NCI-H1694 (cell line): ENCODE data around the gene NFKB2.
A peak's percentile ranks its signal among the peaks of the same experiment; 100 is the strongest.

Experiments
- DNase-seq: peaks from one replicate; lab custom pipeline; 2025; lab: John Stamatoyannopoulos, UW

Gene NFKB2

GRCh38 chr10:102394801-102395399, 605 bp upstream of the NFKB2 start:
- DNase-seq = no peak

GRCh38 chr10:102396317-102396650, 779 bp downstream of the NFKB2 start:
- no peak for DNase-seq

GRCh38 chr10:102396730-102397151, 1.2 kb downstream of the NFKB2 start:
- no peak for DNase-seq

- DNase-seq = no peak
These were observed 2.0 kb downstream of the NFKB2 start for GRCh38 chr10:102397222-102398171.

GRCh38 chr10:102398172-102399020, 2.9 kb downstream of the NFKB2 start:
- DNase-seq = no peak

GRCh38 chr10:102399217-102400021, 3.9 kb downstream of the NFKB2 start:
- peak; percentile 43 for DNase-seq

- DNase-seq = no peak
These were observed 4.6 kb downstream of the NFKB2 start for GRCh38 chr10:102400076-102400475.

GRCh38 chr10:102400598-102401341, 5.3 kb downstream of the NFKB2 start:
- no peak for DNase-seq

- DNase-seq = no peak
These were observed 5.8 kb downstream of the NFKB2 start for GRCh38 chr10:102401342-102401654.

- DNase-seq = no peak
These were observed 6.4 kb downstream of the NFKB2 start for GRCh38 chr10:102401735-102402511.

- DNase-seq = no peak
These were observed 7.0 kb downstream of the NFKB2 start for GRCh38 chr10:102402512-102402896.

- DNase-seq = no peak
These were observed 7.6 kb downstream of the NFKB2 start for GRCh38 chr10:102403115-102403514.

- no peak for DNase-seq
These were observed 9.0 kb downstream of the NFKB2 start for GRCh38 chr10:102404361-102405107.

GRCh38 chr10:102405108-102405571, 9.6 kb downstream of the NFKB2 start:
- no peak for DNase-seq

GRCh38 chr10:102405632-102406031, 10.1 kb downstream of the NFKB2 start:
- DNase-seq = no peak

- no peak for DNase-seq
These were observed 11.3 kb downstream of the NFKB2 start for GRCh38 chr10:102406815-102407214.

GRCh38 chr10:102407425-102408130, 12.1 kb downstream of the NFKB2 start:
- DNase-seq = no peak

- no peak for DNase-seq
These were observed 12.7 kb downstream of the NFKB2 start for GRCh38 chr10:102408131-102408727.
